A673 (cell line): Measurements from ENCODE around the gene XYLT1. TPM values are rescaled to one million over a fixed set of nuclear protein-coding genes. Genes with fewer than 3 reads are reported as not detected.

ENCODE experiments used
- BruUV-seq: library from RNA; stranded (reverse); fragments of 400-500 nt; replicated peaks from 2 replicates; lab custom pipeline; 2021; lab: Mats Ljungman, UMichigan
- CTCF ChIA-PET: fragments of 300-600 bp; sonication (Branson Sonifier 250); formaldehyde crosslinking; loops from one replicate; lab custom pipeline; 2022; ENCODE audit warnings: antibody characterized with exemption; lab: Charles Lee
- POLR2A ChIA-PET: fragments of 300-600 bp; sonication (Branson Sonifier 250); formaldehyde crosslinking; loops from one replicate; lab custom pipeline; 2022; ENCODE audit warnings: antibody characterized with exemption; ENCODE audit not compliant: low non-redundant PET; lab: Charles Lee
- DNase-seq: peaks from one replicate; pipeline ENCODE4 v3.0.0-alpha.2; 2015; ENCODE audit warnings: low spot score
- H3K27ac ChIP-seq: fragments of 200-600 bp; sonication (generic); 2 replicates; pipeline ENCODE4 v1.5.1; 2016; ENCODE audit warnings: mixed run types, low read depth, mild to moderate bottlenecking, mixed read lengths, antibody characterized with exemption, low read length; ENCODE audit not compliant: poor library complexity, severe bottlenecking
- H3K27me3 ChIP-seq: fragments of 200-600 bp; sonication (generic); replicated peaks from 2 replicates; pipeline ENCODE4 v1.6.1; 2017; ENCODE audit warnings: mixed run types, low read depth, mild to moderate bottlenecking, mixed read lengths, antibody characterized with exemption, low read length; ENCODE audit not compliant: insufficient read depth, poor library complexity
- H3K36me3 ChIP-seq: fragments of 200-600 bp; sonication (generic); 2 replicates; pipeline ENCODE4 v1.6.1; 2016; ENCODE audit warnings: mixed run types, mild to moderate bottlenecking, mixed read lengths, antibody characterized with exemption, low read length; ENCODE audit not compliant: insufficient read depth, poor library complexity, severe bottlenecking
- H3K4me1 ChIP-seq: fragments of 200-600 bp; sonication (generic); 2 replicates; pipeline ENCODE4 v1.6.1; 2017; ENCODE audit warnings: mixed run types, mild to moderate bottlenecking, mixed read lengths, antibody characterized with exemption, low read length; ENCODE audit not compliant: insufficient read depth, poor library complexity, severe bottlenecking
- H3K4me3 ChIP-seq: fragments of 200-600 bp; sonication (generic); 2 replicates; pipeline ENCODE4 v1.5.1; 2016; ENCODE audit warnings: low read depth, mixed run types, mild to moderate bottlenecking, mixed read lengths, low read length; ENCODE audit not compliant: poor library complexity, severe bottlenecking
- H3K9me3 ChIP-seq: fragments of 200-600 bp; sonication (generic); 2 replicates; pipeline ENCODE4 v1.6.1; 2016; ENCODE audit warnings: mixed run types, low read depth, mild to moderate bottlenecking, mixed read lengths, antibody characterized with exemption, low read length; ENCODE audit not compliant: poor library complexity, severe bottlenecking
- EZH2 ChIP-seq: fragments of 200-600 bp; sonication (generic); IDR thresholded peaks from 2 replicates; pipeline ENCODE4 v1.6.1; 2017; ENCODE audit warnings: borderline replicate concordance, low read depth, mild to moderate bottlenecking, mixed read lengths, antibody characterized with exemption, low read length; ENCODE audit not compliant: poor library complexity, severe bottlenecking
- intact Hi-C: fragments of 100-400 bp; cut with micrococcal nuclease; formaldehyde crosslinking; loops from one replicate; pipeline ENCODE4 v1.10.0; 2022; ENCODE audit not compliant: unreplicated experiment
- total RNA-seq: library from RNA; stranded (reverse); gene quantifications from 2 replicates; pipeline ENCODE4 v1.2.3, GENCODE V29; 2021
- TF ChIP-seq, protein P1 (sequence below): fragments of 300-800, 200-600 bp; sonication (generic); conservative IDR thresholded peaks from 2 replicates; pipeline ENCODE4 v1.5.1; 2017; ENCODE audit warnings: low read depth, mild to moderate bottlenecking, antibody characterized with exemption, low read length, moderate library complexity, mixed read lengths

The XYLT1 gene
- total RNA-seq, 1 experiment from 2014 or later, result 0.64 TPM

DNA sequence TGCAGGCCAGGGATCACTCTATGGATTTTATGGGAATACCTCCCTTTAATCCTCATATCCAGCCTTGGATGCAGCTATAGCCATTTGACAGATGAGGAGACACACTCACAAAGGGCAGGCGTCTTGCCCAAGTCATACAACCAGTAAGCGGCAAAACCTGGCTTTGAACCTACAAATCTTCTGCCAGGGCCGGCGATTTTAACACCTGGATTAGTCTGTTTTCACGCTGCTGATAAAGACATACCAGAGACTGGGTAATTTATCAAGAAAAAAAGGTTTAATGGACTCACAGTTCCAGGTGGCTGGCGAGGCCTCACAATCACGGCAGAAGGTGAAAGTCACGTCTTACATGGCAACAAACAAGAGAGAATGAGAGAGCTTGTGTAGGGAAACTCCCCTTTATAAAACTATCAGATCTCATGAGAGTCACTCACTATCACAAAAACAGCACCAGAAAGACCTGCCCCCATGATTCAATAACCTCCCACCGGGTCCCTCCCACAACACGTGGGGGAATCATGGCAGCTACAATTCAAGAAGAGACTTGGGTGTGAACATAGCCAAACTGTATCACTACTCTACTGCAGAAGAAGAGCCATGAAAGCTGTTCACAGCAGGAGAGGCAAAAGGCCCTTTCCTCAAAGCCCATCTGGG, 67.5 kb downstream of the XYLT1 start:
- ChIA-PET CTCF (no interaction called here), POLR2A (no interaction called here)
- Histone ChIP-seq H3K9me3 (no peaks in the 10 kb centered on the region), H3K36me3 (no peaks in the 10 kb centered on the region), H3K27ac (no peak overlapping the region), H3K4me1 (no peaks in the 10 kb centered on the region), H3K4me3 (no peak overlapping the region), H3K27me3 (no peaks in the 10 kb centered on the region)
- BruUV-seq, result no TSS peak
- DNase-seq, result no peak
- TF ChIP-seq EZH2, result no peak
- TF ChIP-seq, protein P1, sequence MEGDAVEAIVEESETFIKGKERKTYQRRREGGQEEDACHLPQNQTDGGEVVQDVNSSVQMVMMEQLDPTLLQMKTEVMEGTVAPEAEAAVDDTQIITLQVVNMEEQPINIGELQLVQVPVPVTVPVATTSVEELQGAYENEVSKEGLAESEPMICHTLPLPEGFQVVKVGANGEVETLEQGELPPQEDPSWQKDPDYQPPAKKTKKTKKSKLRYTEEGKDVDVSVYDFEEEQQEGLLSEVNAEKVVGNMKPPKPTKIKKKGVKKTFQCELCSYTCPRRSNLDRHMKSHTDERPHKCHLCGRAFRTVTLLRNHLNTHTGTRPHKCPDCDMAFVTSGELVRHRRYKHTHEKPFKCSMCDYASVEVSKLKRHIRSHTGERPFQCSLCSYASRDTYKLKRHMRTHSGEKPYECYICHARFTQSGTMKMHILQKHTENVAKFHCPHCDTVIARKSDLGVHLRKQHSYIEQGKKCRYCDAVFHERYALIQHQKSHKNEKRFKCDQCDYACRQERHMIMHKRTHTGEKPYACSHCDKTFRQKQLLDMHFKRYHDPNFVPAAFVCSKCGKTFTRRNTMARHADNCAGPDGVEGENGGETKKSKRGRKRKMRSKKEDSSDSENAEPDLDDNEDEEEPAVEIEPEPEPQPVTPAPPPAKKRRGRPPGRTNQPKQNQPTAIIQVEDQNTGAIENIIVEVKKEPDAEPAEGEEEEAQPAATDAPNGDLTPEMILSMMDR, result no peak
- intact Hi-C loops, result no loop called here

DNA sequence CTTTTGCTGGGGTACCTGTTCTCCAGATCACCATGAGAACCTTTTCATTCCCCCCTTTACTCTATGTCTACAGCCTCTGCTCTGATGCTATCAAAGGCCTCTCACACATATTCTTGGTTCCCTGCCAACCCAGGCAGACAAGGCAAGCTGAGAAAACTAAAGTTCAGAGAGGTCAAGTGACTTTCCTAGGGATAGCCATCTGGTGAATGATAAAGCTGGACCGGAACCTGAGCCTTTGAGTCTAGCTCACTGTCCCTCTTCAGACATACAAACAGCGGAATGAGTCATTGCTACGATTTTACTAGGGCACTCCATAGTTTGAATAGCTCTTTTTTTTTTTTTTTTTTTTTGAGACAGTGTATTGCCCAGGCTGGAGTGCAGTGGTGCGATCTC, 73.3 kb downstream of the XYLT1 start:
- no peak for TF ChIP-seq EZH2
- TF ChIP-seq, protein P1, result no peak
- H3K4me1 ChIP-seq, result no peaks in the 10 kb centered on the region
- intact Hi-C loops, result no loop called here
- no peak overlapping the region for H3K4me3 ChIP-seq
- no peak overlapping the region for H3K27ac ChIP-seq
- H3K27me3 ChIP-seq, result no peaks in the 10 kb centered on the region
- no peak for DNase-seq
- no peaks in the 10 kb centered on the region for H3K9me3 ChIP-seq
- no TSS peak for BruUV-seq
- CTCF ChIA-PET, result no interaction called here
- POLR2A ChIA-PET, result no interaction called here
- no peaks in the 10 kb centered on the region for H3K36me3 ChIP-seq

DNA sequence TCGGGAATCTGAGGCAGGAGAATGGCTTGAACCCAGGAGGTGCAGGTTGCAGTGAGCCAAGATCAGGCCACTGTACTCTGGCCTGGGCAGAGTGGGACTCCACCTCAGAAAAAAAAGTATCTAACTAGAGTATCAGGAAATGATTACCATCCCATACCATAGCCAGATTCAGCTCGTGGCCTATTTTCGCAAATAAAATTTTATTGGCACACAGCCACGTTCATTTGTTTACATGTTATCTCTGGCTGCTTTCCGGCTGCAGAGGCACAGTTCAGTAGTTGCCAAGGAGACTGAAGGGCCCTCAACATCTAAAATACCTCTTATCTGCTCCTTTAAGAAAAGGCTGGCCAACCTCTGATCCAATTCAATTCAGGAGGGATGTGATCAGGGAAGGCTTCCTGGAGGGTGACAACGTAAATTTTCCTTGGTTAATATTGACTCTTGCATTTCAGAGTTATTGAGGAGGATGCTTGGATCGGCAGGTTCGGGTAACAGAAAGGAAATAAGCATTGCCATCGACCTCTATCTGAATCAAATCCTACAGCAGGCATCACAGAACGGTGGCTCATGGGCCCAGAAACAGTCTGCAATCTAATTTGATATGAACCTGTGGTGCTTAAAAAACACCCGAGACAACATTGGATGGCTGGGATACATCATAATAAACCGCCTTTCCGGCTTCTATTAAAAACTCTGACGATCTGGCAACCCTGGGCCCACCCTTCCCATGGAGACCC, 73.8 kb downstream of the XYLT1 start:
- TF ChIP-seq, protein P1, result no peak
- no peak for TF ChIP-seq EZH2
- H3K36me3 ChIP-seq, result no peaks in the 10 kb centered on the region
- ChIA-PET CTCF (no interaction called here), POLR2A (no interaction called here)
- intact Hi-C loops, result no loop called here
- no peaks in the 10 kb centered on the region for H3K4me1 ChIP-seq
- no peak for DNase-seq
- no TSS peak for BruUV-seq
- H3K9me3 ChIP-seq, result no peaks in the 10 kb centered on the region
- H3K27ac ChIP-seq, result no peak overlapping the region
- H3K4me3 ChIP-seq, result no peak overlapping the region
- H3K27me3 ChIP-seq, result no peaks in the 10 kb centered on the region
